Measurements from ENCODE around the gene DDX41. TPM values are rescaled to one million over a fixed set of nuclear protein-coding genes. Genes with fewer than 3 reads are reported as not detected.
"Not testable (repeated sequence)": the region's sequence is repeated elsewhere in the genome, so short reads cannot be mapped to it uniquely, and the experiment has no call there.

DDX41 gene
- polyA plus RNA-seq, 4 donors = 85.1 to 97.1 (median 91.8) TPM

GRCh38 chr5:177538876-177539275 lies 22.1 kb upstream of the DDX41 start:
- no peak for DNase-seq (ENCODE audit: low read depth in 4 of 4, low spot score in 3 of 4)

- DNase-seq (ENCODE audit: low read depth in 4 of 4, low spot score in 3 of 4) = no peak
Observed at GRCh38 chr5:177537389-177538361, 20.9 kb upstream of the DDX41 start.

- DNase-seq (ENCODE audit: low read depth in 4 of 4, low spot score in 3 of 4) = no peak
Observed at GRCh38 chr5:177536386-177536785, 19.6 kb upstream of the DDX41 start.

GRCh38 chr5:177535125-177535524 lies 18.4 kb upstream of the DDX41 start:
- DNase-seq (ENCODE audit: low read depth in 4 of 4, low spot score in 3 of 4) = no peak

- not testable (repeated sequence) for DNase-seq (ENCODE audit: low read depth in 4 of 4, low spot score in 3 of 4)
Observed at GRCh38 chr5:177534433-177534832, 17.7 kb upstream of the DDX41 start.

- no peak for DNase-seq (ENCODE audit: low read depth in 4 of 4, low spot score in 3 of 4)
Observed at GRCh38 chr5:177531209-177531940, 14.6 kb upstream of the DDX41 start.

GRCh38 chr5:177530638-177531037 lies 13.9 kb upstream of the DDX41 start:
- DNase-seq (ENCODE audit: low read depth in 4 of 4, low spot score in 3 of 4) = no peak

GRCh38 chr5:177529247-177530203 lies 12.8 kb upstream of the DDX41 start:
- no peak for DNase-seq (ENCODE audit: low read depth in 4 of 4, low spot score in 3 of 4)

DNA sequence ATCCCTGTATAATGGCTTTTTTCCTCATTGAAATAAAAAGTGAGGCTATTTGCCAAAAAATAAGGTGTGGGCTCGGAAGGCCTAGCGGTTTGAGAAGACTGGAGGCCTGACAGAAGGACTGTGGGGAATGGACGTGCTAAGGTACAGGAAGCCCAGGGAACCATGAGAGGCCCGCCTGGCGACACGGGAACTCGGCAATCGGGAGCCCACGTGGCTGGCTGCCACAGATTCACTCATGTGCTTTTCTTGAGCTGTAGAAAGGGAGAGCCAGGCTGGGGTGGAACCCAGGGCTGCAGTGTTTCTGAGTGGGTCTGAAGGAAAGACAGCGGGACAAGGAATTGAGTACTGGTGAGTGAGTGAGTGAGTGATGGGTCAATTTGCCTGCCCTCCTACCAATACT lies 11.9 kb upstream of the DDX41 start:
- DNase-seq (ENCODE audit: low read depth in 4 of 4, low spot score in 3 of 4) = no peak

GRCh38 chr5:177527595-177527994 lies 10.8 kb upstream of the DDX41 start:
- DNase-seq (ENCODE audit: low read depth in 4 of 4, low spot score in 3 of 4) = no peak

- no peak for DNase-seq (ENCODE audit: low read depth in 4 of 4, low spot score in 3 of 4)
Observed at GRCh38 chr5:177526791-177527190, 10.0 kb upstream of the DDX41 start.

GRCh38 chr5:177526191-177526590 lies 9.4 kb upstream of the DDX41 start:
- DNase-seq (ENCODE audit: low read depth in 4 of 4, low spot score in 3 of 4) = no peak

- no peak for DNase-seq (ENCODE audit: low read depth in 4 of 4, low spot score in 3 of 4)
Observed at GRCh38 chr5:177524941-177525655, 8.3 kb upstream of the DDX41 start.

- DNase-seq (ENCODE audit: low read depth in 4 of 4, low spot score in 3 of 4) = no peak
Observed at GRCh38 chr5:177524539-177524900, 7.8 kb upstream of the DDX41 start.

- DNase-seq (ENCODE audit: low read depth in 4 of 4, low spot score in 3 of 4) = no peak
Observed at GRCh38 chr5:177523711-177524538, 7.2 kb upstream of the DDX41 start.

DNA sequence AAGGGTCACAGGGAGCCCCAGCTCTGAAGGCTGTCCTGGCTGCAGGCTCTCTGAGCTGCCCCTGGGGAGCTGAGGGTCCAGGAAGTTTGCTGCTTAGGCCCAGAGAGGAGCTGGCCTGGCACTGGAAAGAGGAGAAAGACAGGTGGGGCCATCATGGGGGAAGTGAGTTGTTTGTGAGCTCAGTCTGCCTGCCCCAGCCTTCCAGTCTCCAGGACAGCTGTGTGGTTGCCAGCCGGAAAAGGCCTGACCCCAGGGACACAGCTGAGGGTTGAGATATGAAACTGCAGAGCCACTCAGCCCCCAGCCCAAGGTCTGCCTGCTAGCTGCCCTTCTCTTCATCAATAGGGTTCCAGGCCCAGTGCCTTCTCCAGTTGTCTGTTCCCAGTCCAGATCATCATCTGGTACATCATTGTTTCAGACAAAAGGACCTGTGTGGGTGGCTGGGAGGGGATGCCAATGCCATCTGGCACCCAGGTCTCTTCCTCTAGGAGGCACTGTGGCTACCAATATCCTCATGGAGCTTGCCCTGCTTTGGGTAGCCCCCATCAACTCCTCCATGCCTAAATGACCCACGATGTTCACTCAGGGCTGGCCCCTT lies 4.3 kb upstream of the DDX41 start:
- DNase-seq (ENCODE audit: low read depth in 4 of 4, low spot score in 3 of 4) = no peak

DNA sequence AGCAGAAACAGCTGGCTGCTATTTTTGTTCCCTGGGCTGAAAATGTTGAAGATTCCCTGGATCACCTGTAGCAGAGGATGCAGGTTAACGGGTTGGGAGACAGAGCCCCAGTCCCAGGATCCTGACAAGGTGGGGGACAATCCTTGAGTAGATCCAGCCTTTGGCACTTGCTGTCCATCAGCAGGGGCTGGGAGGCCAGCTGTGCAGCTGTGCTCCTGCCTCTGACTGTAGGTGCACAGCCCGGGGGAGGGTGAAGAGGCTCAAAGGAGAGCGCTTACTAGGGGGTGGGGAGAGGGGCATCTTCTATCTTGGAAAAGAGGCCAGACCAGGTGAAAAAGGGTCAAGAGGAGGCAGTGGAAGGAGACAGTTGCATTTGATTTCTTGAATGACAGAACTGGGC lies 3.5 kb upstream of the DDX41 start:
- DNase-seq (ENCODE audit: low read depth in 4 of 4, low spot score in 3 of 4) = no peak

DNA sequence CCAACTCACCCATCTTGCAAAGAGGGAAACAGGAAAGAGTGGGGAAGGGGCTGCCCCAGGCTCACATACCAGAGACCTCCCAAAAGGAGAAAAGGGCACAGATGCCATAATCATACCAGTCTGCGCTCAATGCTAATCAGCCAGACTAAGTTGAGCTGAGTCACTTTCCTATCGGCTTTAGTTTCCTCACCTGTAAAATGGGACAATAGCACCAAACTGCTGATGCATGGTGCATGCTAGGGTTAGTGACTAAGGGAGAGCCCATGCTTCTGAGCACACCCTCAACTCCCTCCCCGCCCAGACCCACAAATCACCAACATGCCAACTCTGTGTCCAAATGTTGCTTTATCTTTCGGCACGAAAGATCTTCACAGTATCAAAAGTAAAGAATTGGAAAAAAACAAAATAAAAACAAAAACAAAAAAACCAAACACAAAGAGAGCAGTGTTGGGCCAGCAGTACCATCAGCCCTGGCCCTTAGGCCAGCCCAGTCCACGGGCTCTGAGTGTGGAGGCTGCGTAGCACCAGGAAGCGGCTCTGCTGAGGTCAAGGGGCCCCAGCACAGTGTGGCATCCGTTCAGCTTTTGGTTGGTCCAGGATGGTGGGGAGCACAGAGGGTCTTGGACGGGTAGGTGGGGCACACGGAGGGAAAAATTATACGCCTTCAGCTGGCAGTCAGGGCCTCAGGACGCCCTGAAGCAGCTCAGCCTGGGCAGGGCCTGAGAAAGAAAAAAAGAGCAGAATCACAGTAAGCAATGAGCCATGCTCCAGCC lies 2.9 kb upstream of the DDX41 start:
- no peak for DNase-seq (ENCODE audit: low read depth in 4 of 4, low spot score in 3 of 4)

Measured in right renal pelvis (tissue), 4 donors.